OCI-LY7 (cell line): ENCODE measurements around the gene WIZ. TPM values are rescaled to one million over a fixed set of nuclear protein-coding genes. Genes with fewer than 3 reads are reported as not detected.

ENCODE experiments used
- BruUV-seq: library from RNA; stranded (reverse); fragments of 400-500 nt; replicated peaks from 2 replicates; lab custom pipeline; 2021; lab: Mats Ljungman, UMichigan
- CTCF ChIA-PET: fragments of 300-600 bp; sonication (Branson Sonifier 250); formaldehyde crosslinking; loops from one replicate; lab custom pipeline; 2022; ENCODE audit warnings: antibody characterized with exemption; ENCODE audit not compliant: unreplicated experiment; lab: Charles Lee
- POLR2A ChIA-PET: fragments of 300-600 bp; sonication (Branson Sonifier 250); formaldehyde crosslinking; loops from one replicate; lab custom pipeline; 2022; ENCODE audit warnings: antibody characterized with exemption; lab: Charles Lee
- DNase-seq: peaks from one replicate; pipeline ENCODE4 v3.0.0-alpha.2; 2015; ENCODE audit warnings: low spot score
- H2AFZ ChIP-seq: fragments of 200-600 bp; sonication (generic), shearing (Covaris generic); 2 replicates; pipeline ENCODE4 v1.6.1; 2014; ENCODE audit warnings: mild to moderate bottlenecking, antibody characterized with exemption, low read length, moderate library complexity
- H3K27ac ChIP-seq: fragments of 200-600 bp; sonication (generic); 2 replicates; pipeline ENCODE4 v1.5.1; 2014; ENCODE audit warnings: mixed run types, low read depth, mild to moderate bottlenecking, moderate library complexity, low read length, inconsistent platforms; ENCODE audit not compliant: poor library complexity, severe bottlenecking
- H3K36me3 ChIP-seq: fragments of 200-600 bp; sonication (generic); 2 replicates; pipeline ENCODE4 v1.6.1; 2014; ENCODE audit warnings: mild to moderate bottlenecking, antibody characterized with exemption, low read length, moderate library complexity, mixed read lengths; ENCODE audit not compliant: insufficient read depth
- H3K4me1 ChIP-seq: fragments of 200-600 bp; sonication (generic); 2 replicates; pipeline ENCODE4 v1.5.1; 2014; ENCODE audit warnings: mild to moderate bottlenecking, low read length; ENCODE audit not compliant: insufficient read depth, poor library complexity, severe bottlenecking
- H3K4me2 ChIP-seq: fragments of 200-600 bp; sonication (generic); 2 replicates; pipeline ENCODE4 v1.6.1; 2014; ENCODE audit warnings: mild to moderate bottlenecking, low read length
- H3K4me3 ChIP-seq: fragments of 200-600 bp; sonication (generic); 2 replicates; pipeline ENCODE4 v1.5.1; 2014; ENCODE audit warnings: mild to moderate bottlenecking, low read depth, low read length; ENCODE audit not compliant: poor library complexity, severe bottlenecking
- H3K79me2 ChIP-seq: fragments of 200-600 bp; sonication (generic); 2 replicates; pipeline ENCODE4 v1.6.1; 2016; ENCODE audit warnings: low read depth, mild to moderate bottlenecking, low read length, moderate library complexity, mixed read lengths; ENCODE audit not compliant: insufficient read depth
- H3K9me2 ChIP-seq: fragments of 200-600 bp; sonication (generic); 2 replicates; pipeline ENCODE4 v1.6.1; 2016; ENCODE audit warnings: mild to moderate bottlenecking, low read length, mixed read lengths; ENCODE audit not compliant: insufficient read depth
- H3K9me3 ChIP-seq: fragments of 200-600 bp; sonication (generic); 2 replicates; pipeline ENCODE4 v1.6.1; 2014; ENCODE audit warnings: mild to moderate bottlenecking, mixed run types, low read length, mixed read lengths
- H4K20me1 ChIP-seq: fragments of 200-600 bp; sonication (generic); 2 replicates; pipeline ENCODE4 v1.6.1; 2014; ENCODE audit warnings: mild to moderate bottlenecking, antibody characterized with exemption, low read length, moderate library complexity, mixed read lengths; ENCODE audit not compliant: insufficient read depth
- CTCF ChIP-seq: fragments of 200-600 bp; sonication (generic); conservative IDR thresholded peaks from 2 replicates; pipeline ENCODE4 v1.5.1; 2014; ENCODE audit warnings: mild to moderate bottlenecking, antibody characterized with exemption, low read length, moderate library complexity, mixed read lengths
- EZH2phosphoT487 ChIP-seq: fragments of 200-600 bp; sonication (generic); IDR thresholded peaks from 2 replicates; pipeline ENCODE4 v1.6.1; 2018; ENCODE audit warnings: low read depth, borderline replicate concordance, mild to moderate bottlenecking, mixed run types, antibody characterized with exemption, low read length, moderate library complexity, mixed read lengths
- intact Hi-C: fragments of 100-400 bp; cut with micrococcal nuclease; formaldehyde crosslinking; loops from one replicate; pipeline ENCODE4 v1.10.0; 2022; ENCODE audit not compliant: unreplicated experiment
- microRNA-seq: library from miRNA; unstranded; fragments of <30 nt; microRNA quantifications from one replicate; pipeline ENCODE4 v1.2.0, GENCODE V29; 2022; ENCODE audit warnings: borderline replicate concordance
- small RNA-seq: library from RNA; depleted of rRNA; stranded (forward); fragments of <200 nt; gene quantifications from one replicate; pipeline ENCODE3, GENCODE V24; 2014
- total RNA-seq, 2 experiments: library from RNA; depleted of rRNA in 1 of 2; stranded (reverse); fragments of >200 nt in 1 of 2; shearing (Covaris generic) in 1 of 2; gene quantifications; 2 replicates each; pipeline ENCODE4 v1.2.3, GENCODE V29; 2014 to 2022

The WIZ gene
- total RNA-seq, 2 experiments from 2014 or later = 16.4 to 35.9 TPM

GRCh38 chr19:15371786-15372380 is 77.9 kb downstream of the WIZ start:
- ChIA-PET CTCF (no interaction called here), POLR2A (no interaction called here)
- intact Hi-C loops = no loop called here
- BruUV-seq = no TSS peak
- TF ChIP-seq CTCF (no peak), EZH2phosphoT487 (no peak)
- Histone ChIP-seq H3K4me2 (no peak overlapping the region), H3K79me2 (peaks cover 37% of the 10 kb centered on the region), H3K9me3 (no peaks in the 10 kb centered on the region), H2AFZ (no peak overlapping the region), H3K27ac (no peak overlapping the region), H3K4me3 (no peak overlapping the region), H3K4me1 (peaks cover 8% of the 10 kb centered on the region), H4K20me1 (peaks cover 7% of the 10 kb centered on the region; the same call in 1 of the 2 replicates), H3K36me3 (peaks cover 90% of the 10 kb centered on the region), H3K9me2 (no peaks in the 10 kb centered on the region)
- no peak for DNase-seq

GRCh38 chr19:15371119-15371518 is 78.6 kb downstream of the WIZ start:
- DNase-seq = no peak
- no peaks in the 10 kb centered on the region for H3K9me2 ChIP-seq
- H3K27ac ChIP-seq = no peak overlapping the region
- peaks cover 95% of the 10 kb centered on the region for H3K36me3 ChIP-seq
- CTCF ChIA-PET = no interaction called here
- H3K4me1 ChIP-seq = peaks cover under 1% of the 10 kb centered on the region
- TF ChIP-seq EZH2phosphoT487 (no peak), CTCF (no peak)
- H3K4me2 ChIP-seq = no peak overlapping the region
- no TSS peak for BruUV-seq
- peaks cover 5% of the 10 kb centered on the region; the same call in 1 of the 2 replicates for H4K20me1 ChIP-seq
- H3K4me3 ChIP-seq = no peak overlapping the region
- H3K79me2 ChIP-seq = peaks cover 29% of the 10 kb centered on the region
- POLR2A ChIA-PET = no interaction called here
- H3K9me3 ChIP-seq = no peaks in the 10 kb centered on the region
- no peak overlapping the region for H2AFZ ChIP-seq
- intact Hi-C loops = no loop called here

Small RNA genes lying within 50 kb of the gene (microRNA-seq; reads per million reads assigned to microRNA genes)
- gene MIR1470 = not detected

Small RNA genes lying within 50 kb of the gene (small RNA-seq; reads per million reads assigned to genes)
- gene MIR1470 = not detected

Other genes with a start within 250 kb of the WIZ start
- not detected in 2 replicates for gene NOTCH3, start 249.0 kb downstream of the WIZ start, total RNA-seq (2014; rRNA removed; shearing (Covaris generic))
- 0.25 and 0.28 TPM in 2 replicates for gene NOTCH3, start 249.0 kb downstream of the WIZ start, total RNA-seq (2022)
- gene EPHX3, start 217.5 kb downstream of the WIZ start, total RNA-seq (2014; rRNA removed; shearing (Covaris generic)) = 0.08 and 0.25 TPM in 2 replicates
- gene EPHX3, start 217.5 kb downstream of the WIZ start, total RNA-seq (2022) = 0.67 and 0.74 TPM in 2 replicates
- 22.6 and 33.6 TPM in 2 replicates for gene BRD4, start 117.4 kb downstream of the WIZ start, total RNA-seq (2014; rRNA removed; shearing (Covaris generic))
- 143 and 157 TPM in 2 replicates for gene BRD4, start 117.4 kb downstream of the WIZ start, total RNA-seq (2022)
- 22.2 and 26.4 TPM in 2 replicates for gene AKAP8, start 70.2 kb downstream of the WIZ start, total RNA-seq (2014; rRNA removed; shearing (Covaris generic))
- 51.3 and 52.3 TPM in 2 replicates for gene AKAP8, start 70.2 kb downstream of the WIZ start, total RNA-seq (2022)
- gene AKAP8L, start 31.0 kb downstream of the WIZ start, total RNA-seq (2014; rRNA removed; shearing (Covaris generic)) = 119 and 122 TPM in 2 replicates
- gene AKAP8L, start 31.0 kb downstream of the WIZ start, total RNA-seq (2022) = 124 and 143 TPM in 2 replicates
- gene RASAL3, start 14.6 kb upstream of the WIZ start, total RNA-seq (2014; rRNA removed; shearing (Covaris generic)) = 28.3 and 29.3 TPM in 2 replicates
- gene RASAL3, start 14.6 kb upstream of the WIZ start, total RNA-seq (2022) = 52.0 and 53.3 TPM in 2 replicates
- gene PGLYRP2, start 29.5 kb upstream of the WIZ start, total RNA-seq (2014; rRNA removed; shearing (Covaris generic)) = not detected in 2 replicates
- not detected in 2 replicates for gene PGLYRP2, start 29.5 kb upstream of the WIZ start, total RNA-seq (2022)
- gene CYP4F22, start 58.6 kb upstream of the WIZ start, total RNA-seq (2014; rRNA removed; shearing (Covaris generic)) = not detected in 2 replicates
- not detected in 2 replicates for gene CYP4F22, start 58.6 kb upstream of the WIZ start, total RNA-seq (2022)
- gene CYP4F8, start 165.3 kb upstream of the WIZ start, total RNA-seq (2014; rRNA removed; shearing (Covaris generic)) = not detected in 2 replicates
- not detected in 2 replicates for gene CYP4F8, start 165.3 kb upstream of the WIZ start, total RNA-seq (2022)
- not detected in 2 replicates for gene CYP4F3, start 190.9 kb upstream of the WIZ start, total RNA-seq (2014; rRNA removed; shearing (Covaris generic))
- gene CYP4F3, start 190.9 kb upstream of the WIZ start, total RNA-seq (2022) = not detected in 2 replicates
- 0.09 TPM in 1 of 2 replicates, not detected in the other for gene CYP4F12, start 223.1 kb upstream of the WIZ start, total RNA-seq (2014; rRNA removed; shearing (Covaris generic))
- gene CYP4F12, start 223.1 kb upstream of the WIZ start, total RNA-seq (2022) = not detected in 2 replicates